T-cell (primary cell): ENCODE results near the gene THSD7A. TPM values are rescaled to one million over a fixed set of nuclear protein-coding genes. Genes with fewer than 3 reads are reported as not detected.

ENCODE experiments used
- ATAC-seq, 4 experiments: fragments of 200-7000 bp in 3 of 4; fragments of 150-1000 bp in 1 of 4; cut with Tn5 transposase; replicated peaks in 1 of 4; 1 replicate in 3 of 4; 2 replicates in 1 of 4; pipeline ENCODE4 v1.10.0; 2021; ENCODE audit warnings: moderate library complexity in 3 of 4, mild to moderate bottlenecking in 2 of 4, moderate number of reproducible peaks in 1 of 4
- CTCF ChIA-PET, 2 donors: fragments of 300-600 bp; sonication (Branson Sonifier 250); formaldehyde crosslinking; loops; one replicate each; lab custom pipeline; 2022; ENCODE audit warnings: antibody characterized with exemption in 2 of 2; lab: Charles Lee
- POLR2A ChIA-PET, 2 donors: fragments of 300-600 bp; sonication (Branson Sonifier 250); formaldehyde crosslinking; loops; one replicate each; lab custom pipeline; 2022; ENCODE audit warnings: antibody characterized with exemption in 2 of 2; lab: Charles Lee
- DNase-seq, 35 experiments: peaks; one replicate each; pipeline versions ENCODE4 v3.0.0 to v3.0.0-alpha.2; 2013 to 2023
- H3K27ac ChIP-seq: one replicate; pipeline ENCODE4 v1.5.1; 2013; ENCODE audit warnings: low read length
- H3K27me3 ChIP-seq, 2 experiments: replicated peaks in 1 of 2; 1 replicate in 1 of 2; 2 replicates in 1 of 2; pipeline versions ENCODE4 v1.6.1 to v1.7.0; 2013; ENCODE audit warnings: low read length in 1 of 2, mixed read lengths in 1 of 2; ENCODE audit not compliant: control insufficient read depth in 2 of 2, insufficient read depth in 2 of 2; ENCODE audit errors: extremely low read depth in 1 of 2
- H3K36me3 ChIP-seq, 2 donors: 1 replicate in 1 of 2; 2 replicates in 1 of 2; pipeline versions ENCODE4 v1.6.1 to v1.7.0; 2013; ENCODE audit warnings: low read length in 1 of 2; ENCODE audit not compliant: control insufficient read depth in 2 of 2, insufficient read depth in 1 of 2; ENCODE audit errors: extremely low read depth in 1 of 2
- H3K4me1 ChIP-seq, 2 experiments: 1 replicate in 1 of 2; 2 replicates in 1 of 2; pipeline versions ENCODE4 v1.6.1 to v1.7.0; 2013; ENCODE audit warnings: low read length in 2 of 2, mixed read lengths in 1 of 2; ENCODE audit not compliant: insufficient read depth in 2 of 2, control insufficient read depth in 1 of 2; ENCODE audit errors: extremely low read depth in 1 of 2
- H3K4me3 ChIP-seq, 2 donors: 1 replicate in 1 of 2; 2 replicates in 1 of 2; pipeline versions ENCODE4 v1.5.1 to v1.7.0; 2013; ENCODE audit warnings: mild to moderate bottlenecking in 2 of 2, low read length in 1 of 2, moderate library complexity in 1 of 2; ENCODE audit not compliant: control insufficient read depth in 1 of 2; ENCODE audit errors: extremely low read depth in 1 of 2
- H3K9me3 ChIP-seq: 2 replicates; pipeline ENCODE4 v1.7.0; 2013
- H3K27ac Mint-ChIP-seq, 2 donors: one replicate each; pipeline ENCODE4 v1.8.0; 2020 to 2021; ENCODE audit warnings: mild to moderate bottlenecking in 2 of 2, mixed read lengths in 2 of 2
- H3K27me3 Mint-ChIP-seq, 2 donors: one replicate each; pipeline ENCODE4 v1.8.0; 2021 to 2022; ENCODE audit warnings: mixed read lengths in 2 of 2
- H3K36me3 Mint-ChIP-seq: one replicate; pipeline ENCODE4 v1.8.0; 2021; ENCODE audit warnings: mixed read lengths
- H3K4me1 Mint-ChIP-seq, 3 donors: one replicate each; pipeline ENCODE4 v1.8.0; 2020 to 2022; ENCODE audit warnings: mixed read lengths in 3 of 3, mild to moderate bottlenecking in 1 of 3
- H3K4me3 Mint-ChIP-seq, 3 donors: one replicate each; pipeline ENCODE4 v1.8.0; 2020 to 2022; ENCODE audit warnings: mild to moderate bottlenecking in 3 of 3, mixed read lengths in 3 of 3, moderate library complexity in 3 of 3
- H3K9me3 Mint-ChIP-seq, 3 donors: one replicate each; pipeline ENCODE4 v1.8.0; 2020 to 2022; ENCODE audit warnings: mixed read lengths in 3 of 3
- WGBS: methylation state at CpG from one replicate; pipeline ENCODE4 v1.1.5; 2013; ENCODE audit warnings: missing lambda C conversion rate; ENCODE audit not compliant: insufficient coverage; 5-methylcytosine and 5-hydroxymethylcytosine counted together
- total RNA-seq, 35 experiments: library from RNA in 6 of 35; stranded (reverse) in 6 of 35; fragments of 120-200 nt in 1 of 35; gene quantifications; one replicate each; pipeline versions ENCODE4 v1.2.1 to v1.2.4 and lab custom pipeline; 2013 to 2026

THSD7A gene
- total RNA-seq, 5 donors from 2014 or later (not counting 1 experiment from before 2014, with no cell fraction given), result 0.08 to 0.33 TPM; not detected in 3

- WGBS, result 83% methylated on average over 2 of the region's 6 CpGs
- Mint-ChIP-seq H3K27me3 (no peaks in the 10 kb centered on the region), H3K4me3 (no peak overlapping the region), H3K36me3 (no peaks in the 10 kb centered on the region), H3K27ac (no peak overlapping the region), H3K9me3 (no peaks in the 10 kb centered on the region), H3K4me1 (no peaks in the 10 kb centered on the region)
- H3K27me3 ChIP-seq, result no peaks in the 10 kb centered on the region
- no peak overlapping the region for H3K27ac ChIP-seq
- ChIA-PET POLR2A (no interaction called here), CTCF (interaction anchor here (0.6 kb wide), 2 partner anchors 13 to 61 kb away, joined by 3 to 4 read pairs; no protein-coding TSS in a partner anchor)
- no peaks in the 10 kb centered on the region for H3K9me3 ChIP-seq
- H3K36me3 ChIP-seq, result no peaks in the 10 kb centered on the region
- H3K4me3 ChIP-seq, result no peak overlapping the region
- H3K4me1 ChIP-seq, result no peaks in the 10 kb centered on the region
- ATAC-seq, result no peak
- no peak for DNase-seq
Measured at GRCh38 chr7:11701829-11702560, 130.0 kb downstream of the THSD7A start.

- no peaks in the 10 kb centered on the region for H3K9me3 ChIP-seq
- no peak overlapping the region for H3K4me3 ChIP-seq
- ChIA-PET CTCF (no interaction called here), POLR2A (no interaction called here)
- Mint-ChIP-seq H3K36me3 (no peaks in the 10 kb centered on the region), H3K4me1 (no peaks in the 10 kb centered on the region), H3K4me3 (no peak overlapping the region), H3K9me3 (peaks cover 0 to 5% (median 1%) of the 10 kb centered on the region in 3 donors), H3K27me3 (no peaks in the 10 kb centered on the region), H3K27ac (no peak overlapping the region)
- no peaks in the 10 kb centered on the region for H3K36me3 ChIP-seq
- WGBS, result 83% methylated on average over 1 of the region's 5 CpGs
- no peaks in the 10 kb centered on the region for H3K4me1 ChIP-seq
- H3K27me3 ChIP-seq, result no peaks in the 10 kb centered on the region
- no peak for DNase-seq
- ATAC-seq, result no peak
- H3K27ac ChIP-seq, result no peak overlapping the region
Measured at GRCh38 chr7:11699666-11700065, 132.3 kb downstream of the THSD7A start.

- Mint-ChIP-seq H3K27ac (no peak overlapping the region), H3K4me3 (no peak overlapping the region), H3K4me1 (no peaks in the 10 kb centered on the region), H3K27me3 (no peaks in the 10 kb centered on the region), H3K36me3 (no peaks in the 10 kb centered on the region), H3K9me3 (peaks cover 0 to 5% (median 1%) of the 10 kb centered on the region in 3 donors)
- H3K4me3 ChIP-seq, result no peak overlapping the region
- no peak overlapping the region for H3K27ac ChIP-seq
- ChIA-PET POLR2A (no interaction called here), CTCF (interaction anchor here in 1 of 2 donors (0.6 kb wide), 1 partner anchor 14 kb away, joined by 3 read pairs; no protein-coding TSS in a partner anchor)
- no CpG with 5 or more reads among the region's 2 CpGs for WGBS
- H3K9me3 ChIP-seq, result no peaks in the 10 kb centered on the region
- H3K27me3 ChIP-seq, result no peaks in the 10 kb centered on the region
- H3K36me3 ChIP-seq, result no peaks in the 10 kb centered on the region
- no peaks in the 10 kb centered on the region for H3K4me1 ChIP-seq
- no peak for ATAC-seq
- no peak for DNase-seq
Measured at GRCh38 chr7:11698384-11698871, 133.6 kb downstream of the THSD7A start.

GRCh38 chr7:11690395-11690794 is 141.6 kb downstream of the THSD7A start:
- Mint-ChIP-seq H3K36me3 (no peaks in the 10 kb centered on the region), H3K4me1 (no peaks in the 10 kb centered on the region), H3K27ac (no peak overlapping the region), H3K4me3 (no peak overlapping the region), H3K27me3 (no peaks in the 10 kb centered on the region), H3K9me3 (peaks cover 2 to 8% (median 6%) of the 10 kb centered on the region in 3 donors)
- Histone ChIP-seq H3K4me1 (no peaks in the 10 kb centered on the region), H3K9me3 (no peaks in the 10 kb centered on the region), H3K4me3 (no peak overlapping the region), H3K27ac (no peak overlapping the region), H3K36me3 (no peaks in the 10 kb centered on the region), H3K27me3 (no peaks in the 10 kb centered on the region)
- CTCF ChIA-PET, result no interaction called here
- ATAC-seq (no peak), DNase-seq (no peak)
- WGBS, result no CpG with 5 or more reads among the region's 3 CpGs
- POLR2A ChIA-PET, result no interaction called here

GRCh38 chr7:11689096-11689495 is 142.9 kb downstream of the THSD7A start:
- ChIA-PET POLR2A (no interaction called here), CTCF (no interaction called here)
- no peaks in the 10 kb centered on the region for H3K4me1 Mint-ChIP-seq
- WGBS, result 57% methylated on average over 1 of the region's 2 CpGs
- Histone ChIP-seq H3K9me3 (no peaks in the 10 kb centered on the region), H3K4me1 (no peaks in the 10 kb centered on the region), H3K4me3 (no peak overlapping the region), H3K27me3 (no peaks in the 10 kb centered on the region), H3K36me3 (no peaks in the 10 kb centered on the region), H3K27ac (no peak overlapping the region)
- no peak for DNase-seq
- no peak overlapping the region for H3K27ac Mint-ChIP-seq
- ATAC-seq, result no peak
- no peak overlapping the region for H3K4me3 Mint-ChIP-seq
- H3K36me3 Mint-ChIP-seq, result no peaks in the 10 kb centered on the region
- H3K27me3 Mint-ChIP-seq, result no peaks in the 10 kb centered on the region
- H3K9me3 Mint-ChIP-seq, result peaks cover 5 to 15% (median 7%) of the 10 kb centered on the region in 3 donors

GRCh38 chr7:11681461-11681860 is 150.5 kb downstream of the THSD7A start:
- Mint-ChIP-seq H3K9me3 (peaks cover 20 to 59% (median 29%) of the 10 kb centered on the region in 3 donors), H3K27me3 (no peaks in the 10 kb centered on the region), H3K4me1 (no peaks in the 10 kb centered on the region), H3K27ac (no peak overlapping the region), H3K4me3 (no peak overlapping the region), H3K36me3 (no peaks in the 10 kb centered on the region)
- CTCF ChIA-PET, result no interaction called here
- no peaks in the 10 kb centered on the region for H3K4me1 ChIP-seq
- H3K36me3 ChIP-seq, result no peaks in the 10 kb centered on the region
- DNase-seq (no peak), ATAC-seq (no peak)
- H3K27ac ChIP-seq, result no peak overlapping the region
- no CpG with 5 or more reads among the region's 3 CpGs for WGBS
- H3K4me3 ChIP-seq, result no peak overlapping the region
- no peaks in the 10 kb centered on the region for H3K9me3 ChIP-seq
- no peaks in the 10 kb centered on the region for H3K27me3 ChIP-seq
- POLR2A ChIA-PET, result no interaction called here
